MM.1S (cell line): Measurements from ENCODE around the gene SCFD2.

Experiments
- CTCF ChIP-seq: fragments of 300-600 bp; sonication (generic); IDR thresholded peaks from 2 replicates; pipeline ENCODE4 v1.5.1; 2016; ENCODE audit warnings: antibody characterized with exemption, low read length, mixed read lengths
- EZH2 ChIP-seq: fragments of 300-600 bp; sonication (generic); optimal IDR thresholded peaks from 2 replicates; pipeline ENCODE3; 2017; ENCODE audit warnings: low read depth, mild to moderate bottlenecking, antibody characterized with exemption, low read length, mixed read lengths
- EZH2phosphoT487 ChIP-seq: fragments of 300-600 bp; sonication (generic); IDR thresholded peaks from 2 replicates; pipeline ENCODE4 v1.6.1; 2018; ENCODE audit warnings: antibody characterized with exemption, low read length

- TF ChIP-seq CTCF (no peak), EZH2phosphoT487 (no peak), EZH2 (no peak)
Observed at GRCh38 chr4:53120778-53121177, 245.1 kb downstream of the SCFD2 start.
